K562 (cell line): ENCODE measurements around the gene CTDSP1. TPM values are rescaled to one million over a fixed set of nuclear protein-coding genes. Genes with fewer than 3 reads are reported as not detected.

Experiments used
- BACH1 ChIP-seq: fragments of 200-800 bp; sonication (Bioruptor generic); IDR thresholded peaks from 2 replicates; pipeline ENCODE4 v1.6.1; 2016; ENCODE audit warnings: missing genetic modification characterization, missing compliant biosample characterization
- CEBPB ChIP-seq: fragments of 450-650 bp; IDR thresholded peaks from 2 replicates; pipeline ENCODE4 v1.6.1; 2016; ENCODE audit warnings: missing genetic modification characterization, missing compliant biosample characterization
- CHD2 ChIP-seq: IDR thresholded peaks from 2 replicates; pipeline ENCODE4 v1.6.1; 2011; ENCODE audit warnings: low read depth, low read length
- E2F5 ChIP-seq: sonication (generic); formaldehyde crosslinking; IDR thresholded peaks from 2 replicates; pipeline ENCODE4 v1.8.0; 2022; ENCODE audit warnings: mild to moderate bottlenecking, missing genetic modification reagents
- EWSR1 ChIP-seq: fragments of 450-650 bp; IDR thresholded peaks from 2 replicates; pipeline ENCODE4 v1.6.1; 2018; ENCODE audit warnings: borderline replicate concordance, mild to moderate bottlenecking, low read depth, moderate library complexity; ENCODE audit not compliant: partially characterized antibody
- HEY1 ChIP-seq: fragments of 250-450 bp; sonication (Bioruptor Pico); IDR thresholded peaks from 2 replicates; pipeline ENCODE4 v1.5.0; 2020; ENCODE audit warnings: mild to moderate bottlenecking, moderate library complexity, borderline replicate concordance
- HLTF ChIP-seq: fragments of 450-650 bp; IDR thresholded peaks from 2 replicates; pipeline ENCODE4 v1.6.1; 2016
- MTA3 ChIP-seq: fragments of 450-650 bp; formaldehyde crosslinking; IDR thresholded peaks from 2 replicates; pipeline ENCODE4 v1.6.1; 2017; ENCODE audit warnings: mild to moderate bottlenecking, borderline replicate concordance
- MXI1 ChIP-seq: IDR thresholded peaks from 2 replicates; pipeline ENCODE4 v1.6.1; 2011; ENCODE audit warnings: low read depth, mild to moderate bottlenecking, improper control_type of control experiment, low read length
- NR3C1 ChIP-seq: sonication (generic); formaldehyde crosslinking; IDR thresholded peaks from 2 replicates; pipeline ENCODE4 v1.8.1; 2022; ENCODE audit warnings: missing genetic modification reagents
- NUFIP1 ChIP-seq: fragments of 450-650 bp; IDR thresholded peaks from 2 replicates; pipeline ENCODE4 v1.6.1; 2018; ENCODE audit not compliant: partially characterized antibody
- PURB ChIP-seq: sonication (generic); formaldehyde crosslinking; IDR thresholded peaks from 2 replicates; pipeline ENCODE4 v1.9.0; 2021; ENCODE audit warnings: low read depth, mild to moderate bottlenecking, missing genetic modification reagents
- SMAD2 ChIP-seq: fragments of 150-350 bp; IDR thresholded peaks from 2 replicates; pipeline ENCODE4 v1.6.1; 2014; ENCODE audit warnings: low read depth, mild to moderate bottlenecking, low read length
- SNRNP70 ChIP-seq: fragments of 200-400 bp; formaldehyde crosslinking; optimal IDR thresholded peaks from 2 replicates; pipeline ENCODE3; 2017; ENCODE audit warnings: low read depth, low read length
- XRCC3 ChIP-seq: fragments of 450-650 bp; IDR thresholded peaks from 2 replicates; pipeline ENCODE4 v1.6.1; 2017; ENCODE audit warnings: mild to moderate bottlenecking, moderate library complexity
- YBX1 ChIP-seq: fragments of 450-650 bp; IDR thresholded peaks from 2 replicates; pipeline ENCODE4 v1.7.1; 2016; ENCODE audit warnings: mild to moderate bottlenecking
- YY1 ChIP-seq, 3 experiments: IDR thresholded peaks; 2 replicates each; pipeline ENCODE4 v1.6.1; 2011; ENCODE audit warnings: low read length in 2 of 3, mild to moderate bottlenecking in 2 of 3, moderate library complexity in 2 of 3, borderline replicate concordance in 1 of 3, control low read depth in 1 of 3, low read depth in 1 of 3; ENCODE audit not compliant: insufficient read depth in 3 of 3, insufficient replicate concordance in 2 of 3, control insufficient read depth in 1 of 3, insufficient read length in 1 of 3; ENCODE audit errors: extremely low read depth in 1 of 3
- ZBTB34 ChIP-seq: fragments of 250-450 bp; sonication (Bioruptor Pico); IDR thresholded peaks from 2 replicates; pipeline ENCODE4 v1.8.0; 2021; ENCODE audit warnings: mild to moderate bottlenecking, moderate library complexity
- ZNF143 ChIP-seq: sonication (generic); formaldehyde crosslinking; IDR thresholded peaks from 2 replicates; pipeline ENCODE4 v1.9.0; 2022; ENCODE audit warnings: mild to moderate bottlenecking, missing genetic modification reagents
- ZNF184 ChIP-seq: sonication (generic); formaldehyde crosslinking; IDR thresholded peaks from 2 replicates; pipeline ENCODE4 v1.5.0; 2020; ENCODE audit warnings: missing genetic modification reagents
- ZNF212 ChIP-seq: fragments of 450-650 bp; formaldehyde crosslinking; IDR thresholded peaks from 2 replicates; pipeline ENCODE4 v1.4.0; 2020; ENCODE audit warnings: mild to moderate bottlenecking
- ZNF311 ChIP-seq: fragments of 250-450 bp; sonication (Bioruptor Pico); IDR thresholded peaks from 2 replicates; pipeline ENCODE4 v1.4.0; 2020; ENCODE audit warnings: mild to moderate bottlenecking, moderate library complexity
- ZNF347 ChIP-seq: fragments of 450-650 bp; formaldehyde crosslinking; IDR thresholded peaks from 2 replicates; pipeline ENCODE4 v1.4.0; 2020; ENCODE audit warnings: low read depth, mild to moderate bottlenecking, moderate library complexity
- polyA plus RNA-seq, 8 experiments: library from polyadenylated mRNA; depleted of rRNA in 4 of 8; stranded (reverse) in 5 of 8; unstranded in 3 of 8; fragments of >200 nt; fragmentation: Nextera tagmentation in 2 of 8; fragmentation: Illumina TruSeq in 1 of 8; extraction: Ambion mirVana in 2 of 8; extraction: Trizol in 1 of 8; gene quantifications; 2 replicates each; pipeline versions ENCODE4 v1.2.1 to v1.2.3, GENCODE V29; 2011 to 2014; ENCODE audit warnings: inconsistent platforms in 1 of 8, missing spikeins in 1 of 8
- total RNA-seq, 7 experiments: library from RNA; depleted of rRNA in 6 of 7; stranded (reverse); fragments of >200 nt in 6 of 7; fragmentation: Illumina TruSeq in 2 of 7; extraction: Trizol in 2 of 7; gene quantifications; 2 replicates each; pipeline versions ENCODE4 v1.2.1 to v1.2.3, GENCODE V29; 2011 to 2021; ENCODE audit warnings: low replicate concordance in 1 of 7
- TF ChIP-seq, protein P1 (sequence below): fragments of 250-450 bp; sonication (Bioruptor Pico); IDR thresholded peaks from 2 replicates; pipeline ENCODE4 v1.4.0; 2020; ENCODE audit warnings: mild to moderate bottlenecking
- TF ChIP-seq, protein P2 (sequence below): fragments of 450-650 bp; IDR thresholded peaks from 2 replicates; pipeline ENCODE4 v1.6.1; 2014; ENCODE audit warnings: low read depth, mild to moderate bottlenecking, moderate library complexity, borderline replicate concordance

CTDSP1 gene
- total and polyA plus RNA-seq, 9 of the 15 experiments (the other 6 are each of a cell fraction or from before 2014, with no cell fraction given), result 2.4 to 74.8 (median 45.8) TPM

- TF ChIP-seq NR3C1 (CRISPR knock-in tag), result no peak
- TF ChIP-seq CEBPB (tag), result no peak
- TF ChIP-seq BACH1 (tag), result no peak
- no peak for TF ChIP-seq ZNF347
- no peak for TF ChIP-seq ZNF212
- TF ChIP-seq MXI1, result peak; percentile 43; the same call in 1 of the 2 replicates
- TF ChIP-seq HEY1 (CRISPR knock-in tag), result no peak
- TF ChIP-seq ZNF311 (CRISPR knock-in tag), result no peak
- TF ChIP-seq EWSR1, result no peak
- no peak for TF ChIP-seq ZBTB34
- TF ChIP-seq SMAD2, result no peak
- no peak for TF ChIP-seq ZNF184 (CRISPR knock-in tag)
- no peak for TF ChIP-seq E2F5 (CRISPR knock-in tag)
- TF ChIP-seq HLTF, result no peak
- no peak for TF ChIP-seq XRCC3
- peak; percentile 87; the same call in 1 of the 2 replicates for TF ChIP-seq MTA3
- TF ChIP-seq ZNF143 (CRISPR knock-in tag), result no peak
- no peak for TF ChIP-seq SNRNP70
- no peak for TF ChIP-seq CHD2
- no peak for TF ChIP-seq YY1 (IDR thresholded peaks at IDR 0.05; ENCODE audit: borderline replicate concordance in 1 of 3, control insufficient read depth in 1 of 3, extremely low read depth in 1 of 3, insufficient read depth in 3 of 3, insufficient read length in 1 of 3, insufficient replicate concordance in 2 of 3, low read depth in 1 of 3, low read length in 2 of 3)
- no peak for TF ChIP-seq PURB (CRISPR knock-in tag)
- TF ChIP-seq, protein P1, sequence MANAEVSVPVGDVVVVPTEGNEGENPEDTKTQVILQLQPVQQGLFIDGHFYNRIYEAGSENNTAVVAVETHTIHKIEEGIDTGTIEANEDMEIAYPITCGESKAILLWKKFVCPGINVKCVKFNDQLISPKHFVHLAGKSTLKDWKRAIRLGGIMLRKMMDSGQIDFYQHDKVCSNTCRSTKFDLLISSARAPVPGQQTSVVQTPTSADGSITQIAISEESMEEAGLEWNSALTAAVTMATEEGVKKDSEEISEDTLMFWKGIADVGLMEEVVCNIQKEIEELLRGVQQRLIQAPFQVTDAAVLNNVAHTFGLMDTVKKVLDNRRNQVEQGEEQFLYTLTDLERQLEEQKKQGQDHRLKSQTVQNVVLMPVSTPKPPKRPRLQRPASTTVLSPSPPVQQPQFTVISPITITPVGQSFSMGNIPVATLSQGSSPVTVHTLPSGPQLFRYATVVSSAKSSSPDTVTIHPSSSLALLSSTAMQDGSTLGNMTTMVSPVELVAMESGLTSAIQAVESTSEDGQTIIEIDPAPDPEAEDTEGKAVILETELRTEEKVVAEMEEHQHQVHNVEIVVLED (CRISPR knock-in tag), result no peak
- TF ChIP-seq YBX1, result no peak
- no peak for TF ChIP-seq NUFIP1
- TF ChIP-seq, protein P2, sequence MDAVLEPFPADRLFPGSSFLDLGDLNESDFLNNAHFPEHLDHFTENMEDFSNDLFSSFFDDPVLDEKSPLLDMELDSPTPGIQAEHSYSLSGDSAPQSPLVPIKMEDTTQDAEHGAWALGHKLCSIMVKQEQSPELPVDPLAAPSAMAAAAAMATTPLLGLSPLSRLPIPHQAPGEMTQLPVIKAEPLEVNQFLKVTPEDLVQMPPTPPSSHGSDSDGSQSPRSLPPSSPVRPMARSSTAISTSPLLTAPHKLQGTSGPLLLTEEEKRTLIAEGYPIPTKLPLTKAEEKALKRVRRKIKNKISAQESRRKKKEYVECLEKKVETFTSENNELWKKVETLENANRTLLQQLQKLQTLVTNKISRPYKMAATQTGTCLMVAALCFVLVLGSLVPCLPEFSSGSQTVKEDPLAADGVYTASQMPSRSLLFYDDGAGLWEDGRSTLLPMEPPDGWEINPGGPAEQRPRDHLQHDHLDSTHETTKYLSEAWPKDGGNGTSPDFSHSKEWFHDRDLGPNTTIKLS, result peak; percentile 65
Observed at GRCh38 chr2:218397820-218398436, 1.7 kb upstream of the CTDSP1 start (continued).
